ENCODE data around the gene CELSR1.

GRCh38 chr22:46569848-46570695, 32.7 kb upstream of the CELSR1 start:
- TF ChIP-seq CTCF (IDR thresholded peaks at IDR 0.05; ENCODE audit: low read depth, low read length) (no peak), EZH2phosphoT487 (IDR thresholded peaks at IDR 0.05; ENCODE audit: low read depth) (no peak)

All from OCI-LY3 (cell line).